ENCODE data around the gene PHKB. TPM values are rescaled to one million over a fixed set of nuclear protein-coding genes. Genes with fewer than 3 reads are reported as not detected.
"Not testable (repeated sequence)": the region's sequence is repeated elsewhere in the genome, so short reads cannot be mapped to it uniquely, and the experiment has no call there.

Gene PHKB
- total RNA-seq, 1 donor from 2014 or later = 48.3 TPM

GRCh38 chr16:47469227-47469626 lies 8.1 kb downstream of the PHKB start:
- DNase-seq (ENCODE audit: low read depth, low spot score) = no peak

DNA sequence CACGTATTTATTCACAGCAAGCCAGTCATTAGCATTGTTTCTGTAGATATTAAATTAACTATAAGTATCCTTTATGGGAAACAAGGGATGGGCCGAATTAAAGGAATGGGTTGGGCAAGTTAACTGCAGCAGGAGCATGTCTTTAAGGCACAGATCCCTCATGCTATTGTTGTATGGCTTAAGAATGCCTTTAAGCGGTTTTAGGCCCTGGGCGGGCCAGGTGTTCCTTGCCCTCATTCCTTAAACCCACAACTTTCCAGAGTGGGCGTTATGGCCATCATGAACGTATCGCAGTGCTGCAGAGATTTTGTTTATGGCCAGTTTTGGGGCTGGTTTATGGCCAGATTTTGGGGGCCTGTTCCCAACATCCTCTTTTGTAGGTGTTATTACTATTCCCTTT lies 9.1 kb downstream of the PHKB start:
- DNase-seq (ENCODE audit: low read depth, low spot score) = no peak

- no peak for DNase-seq (ENCODE audit: low read depth, low spot score)
Measured at GRCh38 chr16:47470810-47471209, 9.7 kb downstream of the PHKB start.

DNA sequence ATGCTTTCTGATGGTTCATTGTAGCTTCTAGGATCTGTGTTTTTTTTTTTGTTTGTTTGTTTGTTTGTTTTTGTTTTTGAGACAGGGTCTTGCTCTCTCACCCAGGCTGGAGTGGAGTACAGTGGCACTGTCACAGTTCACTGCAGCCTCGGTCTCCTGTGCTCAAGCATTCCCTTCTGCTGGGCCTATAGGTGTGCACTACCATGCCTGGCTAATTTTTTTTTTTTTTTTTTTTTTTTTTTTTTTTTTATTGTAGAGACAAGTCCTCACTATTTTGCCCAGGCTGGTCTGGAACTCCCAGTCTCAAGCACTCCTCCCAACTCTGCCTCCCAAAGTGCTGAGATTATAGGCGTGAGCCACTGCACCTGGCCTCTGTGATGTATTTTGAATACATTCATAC lies 11.9 kb downstream of the PHKB start:
- DNase-seq (ENCODE audit: low read depth, low spot score) = not testable (repeated sequence)

DNA sequence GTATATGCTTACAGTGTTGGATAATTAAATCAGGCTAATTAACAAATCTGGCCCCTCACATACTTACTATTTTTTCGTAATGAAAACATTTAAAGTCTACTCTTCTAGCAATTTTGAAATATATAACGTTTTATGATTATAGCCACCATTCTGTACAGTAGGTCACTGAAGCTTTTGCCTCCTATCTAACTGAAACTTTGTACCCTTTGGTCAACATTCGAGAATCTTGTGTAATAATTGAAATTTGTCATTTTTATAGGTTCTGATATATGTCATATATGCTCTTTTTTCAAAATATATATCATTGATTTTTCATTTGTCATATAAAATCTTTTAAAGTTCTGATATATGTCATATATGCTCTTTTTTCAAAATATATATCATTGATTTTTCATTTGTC lies 12.7 kb downstream of the PHKB start:
- DNase-seq (ENCODE audit: low read depth, low spot score) = no peak

DNA sequence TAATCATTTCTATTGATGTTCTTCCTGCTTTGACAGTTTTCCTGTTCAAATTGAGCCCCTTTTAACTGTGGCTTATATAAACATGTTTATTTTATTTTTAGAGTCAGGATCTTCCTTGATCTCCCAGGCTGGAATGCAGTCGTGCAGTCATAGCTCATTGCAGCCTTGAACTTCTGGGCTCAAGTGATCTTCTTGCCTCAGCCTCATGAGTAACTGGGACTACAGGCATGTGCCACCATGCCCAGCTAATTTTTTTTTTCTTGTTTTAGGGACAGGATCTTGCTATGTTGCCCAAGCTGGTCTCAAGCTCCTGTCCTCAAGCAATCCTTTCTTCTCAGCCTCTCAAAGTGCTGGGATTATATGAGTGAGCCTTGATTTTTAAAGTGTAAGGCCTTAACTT lies 14.7 kb downstream of the PHKB start:
- DNase-seq (ENCODE audit: low read depth, low spot score) = no peak

- no peak for DNase-seq (ENCODE audit: low read depth, low spot score)
Measured at GRCh38 chr16:47476654-47477345, 15.7 kb downstream of the PHKB start.

- DNase-seq (ENCODE audit: low read depth, low spot score) = no peak
Measured at GRCh38 chr16:47477679-47478078, 16.5 kb downstream of the PHKB start.

DNA sequence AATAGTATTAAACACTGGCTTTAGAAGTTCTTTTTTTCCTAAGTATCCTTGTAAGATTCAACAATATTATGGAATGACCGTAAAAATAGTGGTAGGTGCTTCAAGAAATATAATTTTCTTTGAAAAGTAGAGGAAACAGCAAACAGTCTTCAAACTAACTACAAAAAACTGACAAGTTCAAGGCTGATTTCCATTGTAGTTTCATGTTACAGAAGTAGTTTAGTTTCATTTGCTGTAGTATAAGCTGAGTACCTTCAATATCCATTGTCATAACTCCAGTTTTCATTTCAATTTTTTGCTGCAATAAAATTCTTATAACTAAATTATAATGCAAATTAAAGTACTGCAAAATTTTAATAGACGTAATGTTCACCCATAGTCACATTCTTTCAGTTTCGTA lies 19.3 kb downstream of the PHKB start:
- DNase-seq (ENCODE audit: low read depth, low spot score) = no peak

DNA sequence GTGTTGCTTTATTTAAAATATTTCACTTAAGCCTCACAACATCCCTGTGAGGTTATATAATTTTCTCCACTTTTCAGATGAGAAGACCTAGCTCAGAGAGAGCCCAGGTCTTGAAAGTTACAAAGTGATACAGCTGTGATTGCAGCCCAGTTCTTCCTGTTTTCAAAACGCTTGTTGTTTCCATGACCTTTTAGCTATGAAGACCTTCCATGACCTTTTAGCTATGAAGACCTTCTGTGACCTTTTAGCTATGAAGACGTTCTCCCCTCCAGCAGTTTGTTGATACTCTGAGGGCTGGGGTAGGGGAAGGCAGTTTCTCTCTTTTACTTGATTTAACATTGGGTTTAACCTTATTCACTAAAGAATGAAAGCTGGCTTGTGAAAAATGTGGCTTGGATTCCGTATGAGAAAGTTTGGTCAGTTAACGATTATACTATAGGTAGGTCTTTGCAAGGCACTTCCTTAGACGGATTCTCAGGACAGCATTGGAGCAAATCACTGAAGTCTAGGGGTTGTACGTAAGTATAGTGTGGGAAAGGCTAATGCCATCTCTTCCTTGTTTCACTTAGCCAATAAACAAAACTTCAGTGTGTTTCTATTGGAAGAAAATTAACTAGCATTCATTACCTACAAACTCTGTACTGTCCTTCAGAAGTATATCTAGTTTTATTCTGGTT lies 20.7 kb downstream of the PHKB start:
- no peak for DNase-seq (ENCODE audit: low read depth, low spot score)

DNA sequence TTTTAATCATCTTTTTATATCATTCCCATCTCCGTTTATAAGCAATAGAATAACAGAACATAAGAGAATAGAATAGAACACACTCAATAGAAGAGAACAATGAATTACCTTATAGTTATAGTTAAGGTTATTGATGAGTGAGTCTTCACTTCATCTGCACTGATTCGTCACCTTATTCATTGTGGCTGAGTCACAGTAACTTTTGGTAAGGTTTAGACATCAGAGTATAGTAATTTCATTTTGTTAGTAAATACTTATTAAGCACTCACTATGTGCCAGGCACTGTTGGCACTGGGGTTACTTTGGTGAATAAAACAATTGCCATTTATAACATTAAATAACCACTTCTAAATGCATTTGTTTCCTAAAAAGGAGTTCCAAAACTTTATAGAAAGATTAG lies 22.5 kb downstream of the PHKB start:
- no peak for DNase-seq (ENCODE audit: low read depth, low spot score)

- DNase-seq (ENCODE audit: low read depth, low spot score) = no peak
Measured at GRCh38 chr16:47486856-47487255, 25.7 kb downstream of the PHKB start.

DNA sequence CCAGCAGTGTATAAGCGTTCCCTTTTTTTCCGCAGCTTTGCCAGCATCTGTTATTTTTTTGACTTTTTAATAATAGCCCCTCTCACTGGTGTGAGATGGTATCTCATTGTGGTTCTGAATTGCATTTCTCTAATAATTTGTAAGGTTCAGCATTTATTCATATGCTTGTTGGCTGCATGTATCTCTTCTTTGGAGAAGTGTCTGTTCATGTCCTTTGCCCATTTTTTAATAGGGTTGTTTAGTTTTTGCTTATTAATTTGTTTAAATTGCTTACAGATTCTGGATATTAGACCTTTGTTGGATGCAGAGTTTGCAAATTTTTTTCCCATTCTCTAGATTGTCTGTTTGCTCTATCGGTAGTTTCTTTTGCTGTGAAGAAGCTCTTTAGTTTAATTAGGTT lies 26.9 kb downstream of the PHKB start:
- DNase-seq (ENCODE audit: low read depth, low spot score) = no peak

DNA sequence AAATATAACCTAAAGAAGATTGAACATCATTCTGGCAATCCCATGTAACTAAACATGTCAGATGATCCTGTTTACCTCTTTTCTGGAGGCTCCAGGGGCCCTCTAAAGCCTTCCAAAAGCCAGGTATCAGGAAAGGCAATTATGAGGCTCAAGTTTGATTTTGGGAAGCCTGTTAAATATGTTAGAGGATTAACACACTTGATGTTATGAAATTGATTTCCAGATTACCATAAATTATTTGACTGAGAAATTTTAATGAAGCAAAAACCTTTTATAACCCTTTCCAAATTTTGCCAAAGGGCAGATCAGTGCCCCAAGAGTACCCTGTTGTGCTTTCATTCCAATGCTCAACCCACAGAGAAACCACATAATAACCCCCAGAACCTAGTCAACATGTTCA lies 29.3 kb downstream of the PHKB start:
- DNase-seq (ENCODE audit: low read depth, low spot score) = no peak

DNA sequence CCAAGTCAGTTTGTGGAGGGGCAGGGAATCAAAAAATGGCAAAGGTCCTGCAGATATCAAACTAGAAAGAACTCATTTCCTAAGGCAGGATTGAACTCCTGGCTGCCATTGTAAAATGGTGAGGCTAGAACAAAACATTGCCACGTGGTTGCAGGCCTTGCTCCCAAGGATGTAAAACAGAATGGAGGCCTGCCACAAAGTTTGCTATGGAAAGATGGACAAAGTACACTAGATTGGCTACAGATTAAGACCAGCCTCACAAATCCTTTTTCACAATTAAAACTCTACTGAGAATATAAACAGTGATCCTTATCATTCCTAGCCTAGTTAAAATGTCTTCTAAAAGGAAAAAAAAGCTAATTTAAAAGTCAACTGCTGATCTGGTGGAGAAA lies 30.9 kb downstream of the PHKB start:
- DNase-seq (ENCODE audit: low read depth, low spot score) = no peak

- DNase-seq (ENCODE audit: low read depth, low spot score) = no peak
Measured at GRCh38 chr16:47492428-47493377, 31.6 kb downstream of the PHKB start.

- DNase-seq (ENCODE audit: low read depth, low spot score) = no peak
Measured at GRCh38 chr16:47493381-47494337, 32.5 kb downstream of the PHKB start.

GRCh38 chr16:47499080-47499699 lies 38.1 kb downstream of the PHKB start:
- DNase-seq (ENCODE audit: low read depth, low spot score) = no peak

DNA sequence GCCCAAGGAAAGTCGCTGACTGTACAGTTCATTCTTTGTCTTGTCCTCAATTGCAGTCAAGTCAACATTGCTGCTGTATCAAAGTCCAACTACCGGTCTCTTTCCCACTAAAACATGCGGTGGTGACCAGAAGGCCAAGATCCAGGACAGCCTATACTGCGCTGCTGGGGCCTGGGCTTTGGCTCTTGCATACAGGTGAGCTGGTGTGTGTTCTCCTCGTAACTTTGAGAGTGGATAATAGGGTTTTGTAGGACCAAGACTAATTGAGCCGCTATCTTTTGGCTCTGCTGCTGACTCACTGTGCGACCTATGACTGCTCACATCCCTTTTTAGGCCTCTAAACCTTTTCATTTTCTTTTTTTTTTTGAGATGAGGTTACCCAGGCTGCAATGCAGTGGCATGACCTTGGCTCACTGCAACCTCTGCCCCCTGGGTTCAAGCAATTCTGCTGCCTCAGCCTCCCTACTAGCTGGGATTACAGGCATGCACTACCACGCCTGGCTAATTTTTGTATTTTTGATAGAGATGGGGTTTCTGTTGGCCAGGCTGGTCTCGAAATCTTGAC lies 38.7 kb downstream of the PHKB start:
- DNase-seq (ENCODE audit: low read depth, low spot score) = no peak

- DNase-seq (ENCODE audit: low read depth, low spot score) = no peak
Measured at GRCh38 chr16:47503936-47504335, 42.8 kb downstream of the PHKB start.

All from pulmonary artery endothelial cell (primary cell).